NCI-H1417 treated with DMSO at 0.1 percent for 48 hours (cell line): ENCODE results near the gene FRK.

Source experiments
- DNase-seq: peaks from one replicate; lab custom pipeline; 2025; lab: John Stamatoyannopoulos, UW

The FRK gene

GRCh38 chr6:115887891-115888290 is 172.8 kb downstream of the FRK start:
- no peak for DNase-seq

- no peak for DNase-seq
These were observed 174.9 kb downstream of the FRK start for GRCh38 chr6:115885636-115886366.

- no peak for DNase-seq
These were observed 177.9 kb downstream of the FRK start for GRCh38 chr6:115882771-115883170.

- no peak for DNase-seq
These were observed 178.5 kb downstream of the FRK start for GRCh38 chr6:115882174-115882573.
